Activated CD4-positive, alpha-beta T cell treated with anti-CD3 and anti-CD28 coated beads, Interleukin-2, amount 10 ng/mL, durations not matched to agents 7 days and 5 days (primary cell): ENCODE results near the gene LSM7. TPM values are rescaled to one million over a fixed set of nuclear protein-coding genes. Genes with fewer than 3 reads are reported as not detected.
A peak's percentile ranks its signal among the peaks of the same experiment; 100 is the strongest.

Experiments used
- CTCF ChIA-PET: fragments of 350-600 bp; sonication (Branson Sonifier 250); formaldehyde crosslinking; loops from one replicate; lab custom pipeline; 2021; ENCODE audit warnings: antibody characterized with exemption; lab: Charles Lee
- POLR2A ChIA-PET: fragments of 350-600 bp; sonication (Branson Sonifier 250); formaldehyde crosslinking; loops from one replicate; lab custom pipeline; 2021; ENCODE audit warnings: antibody characterized with exemption; lab: Charles Lee
- DNase-seq: peaks from one replicate; pipeline ENCODE4 v3.0.0-alpha.2; 2020
- H3K27ac Mint-ChIP-seq: one replicate; pipeline ENCODE4 v1.8.0; 2021; ENCODE audit warnings: mild to moderate bottlenecking, moderate library complexity, mixed read lengths
- H3K27me3 Mint-ChIP-seq: one replicate; pipeline ENCODE4 v1.8.0; 2021; ENCODE audit warnings: mixed read lengths
- H3K36me3 Mint-ChIP-seq: one replicate; pipeline ENCODE4 v1.8.0; 2021; ENCODE audit warnings: low read depth, mixed read lengths
- H3K4me1 Mint-ChIP-seq: one replicate; pipeline ENCODE4 v1.8.0; 2021; ENCODE audit warnings: mixed read lengths
- H3K4me3 Mint-ChIP-seq: one replicate; pipeline ENCODE4 v1.8.0; 2021; ENCODE audit warnings: mild to moderate bottlenecking, moderate library complexity, mixed read lengths
- H3K9me3 Mint-ChIP-seq: one replicate; pipeline ENCODE4 v1.8.0; 2021; ENCODE audit warnings: mixed read lengths
- total RNA-seq, 2 experiments: library from RNA; stranded (reverse); gene quantifications; one replicate each; pipeline ENCODE4 v1.2.3, GENCODE V29; 2021

The LSM7 gene
- total RNA-seq, 2 experiments from 2014 or later, result 105 to 114 TPM

DNA sequence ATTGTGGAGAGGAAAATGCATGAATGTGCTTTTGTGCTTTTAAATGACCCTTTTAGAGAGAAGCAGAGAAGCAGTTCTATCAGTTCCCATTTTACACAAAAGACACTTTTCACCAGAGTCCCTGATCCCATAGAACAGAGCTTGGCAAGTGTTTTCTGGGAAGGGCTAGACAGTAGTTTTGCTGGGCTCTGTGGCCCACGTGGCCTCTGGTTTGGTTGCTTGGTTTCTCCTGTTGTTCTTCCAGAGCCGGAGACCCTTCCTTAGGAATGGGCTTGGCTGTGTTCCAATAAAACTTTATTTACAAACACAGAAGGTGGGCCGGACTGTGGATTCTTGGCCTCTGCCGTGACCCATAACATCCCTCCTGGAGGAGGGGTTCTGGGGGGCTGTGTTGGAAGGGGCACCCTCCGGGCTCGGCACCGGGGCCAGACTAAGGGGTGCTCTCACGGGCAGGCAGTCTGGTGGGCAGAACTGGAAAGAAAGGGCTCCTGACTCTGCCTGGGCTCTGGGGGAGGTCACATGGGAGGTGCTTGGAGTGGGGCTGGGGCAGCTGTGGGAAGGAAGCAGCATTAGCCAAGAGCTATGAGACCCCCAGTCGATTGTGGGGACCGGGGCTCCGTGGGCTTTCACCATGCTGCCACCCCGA is 3.3 kb upstream of the LSM7 start:
- H3K36me3 Mint-ChIP-seq, result peaks cover 22% of the 10 kb centered on the region
- H3K27me3 Mint-ChIP-seq, result no peaks in the 10 kb centered on the region
- H3K4me1 Mint-ChIP-seq, result peaks cover 55% of the 10 kb centered on the region
- peak overlapping the region; percentile 45 for H3K4me3 Mint-ChIP-seq
- H3K27ac Mint-ChIP-seq, result peak overlapping the region; percentile 93
- CTCF ChIA-PET, result interaction anchor here (2.1 kb wide), 1 partner anchor 43 kb away, joined by 6 read pairs; no protein-coding TSS in a partner anchor
- POLR2A ChIA-PET, result interaction anchor here (0.5 kb wide), 1 partner anchor 62 kb away, joined by 4 read pairs; no protein-coding TSS in a partner anchor
- peaks cover 8% of the 10 kb centered on the region for H3K9me3 Mint-ChIP-seq
- no peak for DNase-seq

DNA sequence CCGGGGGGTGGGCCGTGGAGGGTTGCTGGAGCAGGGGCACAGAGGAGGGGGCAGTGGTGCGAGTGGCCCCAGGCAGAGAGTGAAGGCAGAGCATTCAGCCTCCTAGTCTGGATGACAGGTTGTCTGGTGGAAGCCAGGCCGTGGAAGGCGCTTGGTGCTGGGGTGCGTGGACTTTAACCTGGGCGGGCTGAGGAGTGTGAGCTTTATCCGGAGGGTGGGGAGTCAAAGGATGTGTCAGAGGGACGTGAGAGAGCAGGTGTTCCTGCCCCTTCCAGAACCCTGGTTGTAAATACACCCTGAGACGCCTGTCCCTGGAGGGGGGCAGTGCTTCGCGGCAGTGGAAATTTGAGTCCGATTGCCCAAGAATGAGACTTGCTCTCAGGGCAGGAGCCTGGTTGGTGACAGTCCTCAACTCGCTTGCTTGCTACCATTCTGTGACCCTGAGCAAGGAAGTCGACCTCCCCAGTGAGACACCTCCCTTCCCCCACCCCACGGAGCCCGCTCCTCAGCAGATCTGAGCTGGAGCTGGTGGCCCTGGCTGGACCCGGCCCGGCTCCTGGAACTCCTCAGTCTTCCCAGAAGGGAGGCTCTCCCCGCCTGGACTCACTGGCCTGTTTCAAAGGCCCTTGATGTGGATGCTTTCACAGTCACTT is 2.4 kb upstream of the LSM7 start:
- Mint-ChIP-seq H3K27me3 (no peaks in the 10 kb centered on the region), H3K4me1 (peaks cover 62% of the 10 kb centered on the region), H3K4me3 (peak overlapping the region; percentile 47)

DNA sequence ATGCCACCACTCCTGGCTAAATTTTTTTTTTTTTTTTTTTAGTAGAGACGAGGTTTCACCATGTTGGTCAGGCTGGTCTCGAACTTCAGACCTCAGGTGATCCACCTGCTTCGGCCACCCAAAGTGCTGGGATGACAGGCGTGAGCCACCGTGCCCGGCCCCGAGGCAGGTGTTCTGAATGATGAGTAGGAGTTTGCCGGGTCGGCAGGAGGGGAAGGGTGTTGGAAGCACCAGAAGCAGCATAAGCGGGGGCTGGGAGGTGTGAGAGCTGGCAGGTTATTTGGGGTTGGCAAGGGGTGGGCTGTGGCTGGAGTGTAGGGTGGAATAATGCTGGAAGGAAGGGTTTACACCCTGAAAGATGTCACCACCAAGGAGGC is 1.9 kb upstream of the LSM7 start:
- H3K4me1 Mint-ChIP-seq, result peaks cover 65% of the 10 kb centered on the region
- CTCF ChIA-PET, result no interaction called here

More for the DNA sequence above, 2.4 kb upstream of the LSM7 start:
- H3K36me3 Mint-ChIP-seq, result peaks cover 22% of the 10 kb centered on the region
- peak overlapping the region; percentile 93 for H3K27ac Mint-ChIP-seq
- H3K9me3 Mint-ChIP-seq, result peaks cover 2% of the 10 kb centered on the region
- ChIA-PET POLR2A (no interaction called here), CTCF (no interaction called here)
- no peak for DNase-seq

DNA sequence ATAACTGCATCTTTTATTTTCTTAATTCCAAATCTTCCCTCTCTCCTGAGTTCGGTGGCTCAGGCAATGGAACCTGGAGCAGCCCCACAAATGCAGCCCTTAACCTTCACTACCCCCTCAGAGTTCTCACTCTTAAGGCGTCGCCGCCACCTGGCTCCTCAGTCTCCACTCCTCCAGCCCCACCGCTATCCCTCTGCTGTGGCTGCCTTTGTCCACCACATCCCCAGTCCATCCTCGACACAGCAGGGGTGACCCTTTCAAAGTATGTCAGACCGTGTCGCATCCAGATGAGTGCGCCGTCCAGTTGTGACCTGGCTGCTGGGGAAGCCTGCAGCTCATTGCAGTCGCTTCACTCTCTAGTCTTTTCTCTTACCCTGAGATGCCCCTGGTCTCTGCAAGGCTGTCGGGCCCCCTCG is 1.1 kb upstream of the LSM7 start:
- H3K4me3 Mint-ChIP-seq, result peak overlapping the region; percentile 99
- H3K9me3 Mint-ChIP-seq, result no peaks in the 10 kb centered on the region
- ChIA-PET POLR2A (interaction anchor here (0.7 kb wide), 1 partner anchor 60 kb away, joined by 3 read pairs; no protein-coding TSS in a partner anchor), CTCF (interaction anchor here (0.7 kb wide), 1 partner anchor 1849 kb away, joined by 3 read pairs; no protein-coding TSS in a partner anchor)
- no peak for DNase-seq
- no peaks in the 10 kb centered on the region for H3K27me3 Mint-ChIP-seq
- H3K27ac Mint-ChIP-seq, result peak overlapping the region; percentile 89
- H3K4me1 Mint-ChIP-seq, result peaks cover 66% of the 10 kb centered on the region
- peaks cover 24% of the 10 kb centered on the region for H3K36me3 Mint-ChIP-seq

More for the DNA sequence above, 1.9 kb upstream of the LSM7 start:
- Mint-ChIP-seq H3K27ac (peak overlapping the region; percentile 73), H3K27me3 (no peaks in the 10 kb centered on the region), H3K36me3 (peaks cover 23% of the 10 kb centered on the region), H3K9me3 (no peaks in the 10 kb centered on the region), H3K4me3 (peak overlapping the region; percentile 47)
- DNase-seq, result no peak
- POLR2A ChIA-PET, result interaction anchor here (0.7 kb wide), 1 partner anchor 60 kb away, joined by 3 read pairs; no protein-coding TSS in a partner anchor

DNA sequence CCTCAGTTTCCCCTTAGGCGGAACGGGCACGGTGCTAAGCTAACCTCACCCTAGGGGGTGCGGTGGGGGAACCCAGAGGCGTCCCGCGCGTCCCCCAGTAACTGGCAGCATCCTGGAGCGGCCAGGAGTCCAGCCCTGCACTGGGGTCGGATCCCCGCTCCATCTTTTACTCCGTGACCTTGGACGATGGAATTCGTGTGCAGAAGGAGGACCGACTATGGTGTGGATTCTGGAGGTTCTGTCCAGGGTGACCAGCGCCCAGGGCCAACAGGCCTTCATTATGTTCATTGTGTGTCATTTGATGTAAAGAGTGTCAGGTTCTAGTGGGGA is 728 bp upstream of the LSM7 start:
- H3K36me3 Mint-ChIP-seq, result peaks cover 24% of the 10 kb centered on the region
- ChIA-PET CTCF (no interaction called here), POLR2A (no interaction called here)
- peaks cover 66% of the 10 kb centered on the region for H3K4me1 Mint-ChIP-seq
- H3K9me3 Mint-ChIP-seq, result no peaks in the 10 kb centered on the region
- H3K4me3 Mint-ChIP-seq, result peak overlapping the region; percentile 99
- no peaks in the 10 kb centered on the region for H3K27me3 Mint-ChIP-seq
- no peak for DNase-seq
- peak overlapping the region; percentile 89 for H3K27ac Mint-ChIP-seq

DNA sequence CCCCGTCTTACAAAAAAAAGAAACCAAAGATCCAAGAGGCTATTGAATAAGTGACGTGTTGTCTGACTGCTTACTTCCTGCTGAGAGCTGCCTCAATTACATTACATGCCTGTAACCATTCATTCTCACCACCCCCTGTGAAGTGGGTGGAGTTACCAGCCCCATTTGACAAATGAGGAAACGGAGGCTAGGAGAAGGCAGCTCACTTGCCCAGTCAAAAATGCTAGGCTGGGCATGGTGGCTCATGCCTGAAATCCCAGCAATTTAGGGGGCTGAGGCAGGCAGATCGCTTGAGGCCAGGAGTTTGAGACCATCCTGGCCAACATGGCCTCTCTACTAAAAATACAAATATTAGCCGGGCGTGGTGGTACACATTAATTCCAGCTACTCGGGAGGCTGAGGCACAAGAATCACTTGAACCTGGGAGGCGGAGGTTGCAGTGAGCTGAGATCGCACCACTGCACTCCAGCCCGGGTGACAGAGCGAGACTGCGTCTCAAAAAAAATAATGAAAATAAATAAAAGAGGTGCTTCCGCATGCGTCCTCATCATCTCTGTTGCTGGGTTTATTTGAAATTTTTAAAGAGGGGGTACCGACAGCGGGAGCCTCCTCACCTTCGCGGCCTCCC is 499 bp downstream of the LSM7 start:
- CTCF ChIA-PET, result interaction anchor here (0.5 to 1.2 kb wide), 5 partner anchors 14 to 172 kb away, joined by 3 to 4 read pairs (median 3); no protein-coding TSS in a partner anchor
- Mint-ChIP-seq H3K9me3 (no peaks in the 10 kb centered on the region), H3K36me3 (peaks cover 25% of the 10 kb centered on the region), H3K27ac (peak overlapping the region; percentile 99), H3K27me3 (no peaks in the 10 kb centered on the region), H3K4me1 (peaks cover 62% of the 10 kb centered on the region), H3K4me3 (peak overlapping the region; percentile 99)
- POLR2A ChIA-PET, result interaction anchor here (0.7 kb wide), 1 partner anchor 42 kb away, joined by 4 read pairs; no protein-coding TSS in a partner anchor
- DNase-seq, result peak; percentile 80

DNA sequence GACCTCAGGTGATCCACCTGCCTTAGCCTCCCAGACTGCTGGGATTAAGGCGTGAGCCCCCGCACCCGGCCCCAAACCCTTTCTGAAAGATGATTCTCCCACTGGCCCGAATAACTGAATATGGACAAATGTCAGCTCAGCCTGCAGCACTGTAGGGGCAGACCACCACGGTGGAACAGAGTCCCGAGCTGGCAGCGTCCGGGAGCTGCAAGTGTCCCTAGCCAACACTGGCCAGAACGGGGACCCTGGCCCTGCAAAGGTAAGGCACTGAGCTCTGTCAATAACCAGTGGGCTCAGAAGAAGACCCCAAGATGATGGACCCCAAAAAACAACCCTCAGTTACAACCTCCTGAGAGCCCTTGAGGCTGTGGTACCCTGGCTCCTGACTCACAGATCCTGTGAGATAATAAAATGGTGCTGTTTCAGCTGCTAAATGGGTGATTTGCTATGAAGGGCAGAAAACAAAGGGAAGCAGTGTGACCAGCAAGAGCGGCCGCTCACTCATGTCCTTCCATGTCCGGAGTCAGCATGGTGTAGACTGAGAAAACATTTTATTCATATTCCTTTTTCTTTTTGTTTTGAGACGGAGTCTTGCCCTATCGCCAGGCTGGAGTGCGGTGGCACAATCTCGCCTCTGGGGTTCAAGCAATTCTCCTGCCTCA is 1.6 kb downstream of the LSM7 start:
- H3K36me3 Mint-ChIP-seq, result peaks cover 26% of the 10 kb centered on the region
- peak overlapping the region; percentile 99 for H3K27ac Mint-ChIP-seq
- DNase-seq, result no peak
- H3K9me3 Mint-ChIP-seq, result no peaks in the 10 kb centered on the region
- peak overlapping the region; percentile 99 for H3K4me3 Mint-ChIP-seq
- no peaks in the 10 kb centered on the region for H3K27me3 Mint-ChIP-seq
- H3K4me1 Mint-ChIP-seq, result peaks cover 53% of the 10 kb centered on the region
- ChIA-PET POLR2A (interaction anchor here (0.6 kb wide), 1 partner anchor 283 kb away, joined by 3 read pairs; no protein-coding TSS in a partner anchor), CTCF (interaction anchor here (0.9 to 1.2 kb wide), 2 partner anchors 15 to 38 kb away, joined by 4 read pairs; no protein-coding TSS in a partner anchor)

DNA sequence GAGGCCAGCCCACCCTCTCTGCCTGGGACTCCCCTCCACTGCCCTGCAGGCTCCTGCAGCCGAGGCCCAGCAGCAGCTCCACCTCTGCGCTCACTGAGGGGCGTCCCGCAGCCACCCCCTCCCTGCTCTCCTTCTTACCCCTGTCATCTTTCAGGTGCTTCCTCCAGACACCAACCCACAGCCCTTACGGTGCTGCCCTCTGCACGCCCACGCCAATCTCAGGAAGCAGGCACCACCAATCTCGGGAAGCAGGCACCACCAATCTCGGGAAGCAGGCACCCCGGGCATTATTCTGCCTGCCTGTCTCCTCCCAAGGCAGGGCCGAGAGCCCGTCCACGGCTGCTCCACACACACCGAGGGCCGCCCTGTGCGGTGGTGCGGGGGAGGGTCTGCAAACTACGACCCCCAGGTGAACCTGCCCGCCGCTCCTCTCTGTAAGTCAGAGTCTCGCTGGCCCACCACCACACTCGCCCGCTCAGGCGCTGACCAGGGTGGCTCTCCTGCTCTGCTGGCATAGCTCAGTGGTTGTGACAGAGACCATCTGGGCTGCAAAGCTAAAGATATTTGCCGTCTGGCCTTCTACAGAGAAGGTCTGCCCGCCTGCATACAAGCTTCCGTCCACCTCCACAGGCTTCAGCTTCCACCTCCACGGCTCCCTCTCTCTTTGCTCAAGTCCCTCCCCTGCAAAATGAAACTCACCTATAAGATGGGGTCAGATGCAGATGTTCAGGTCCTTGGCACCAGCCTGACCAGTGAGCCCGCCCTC is 2.9 kb downstream of the LSM7 start:
- Mint-ChIP-seq H3K4me3 (peak overlapping the region; percentile 30), H3K4me1 (peaks cover 40% of the 10 kb centered on the region)
- CTCF ChIA-PET, result interaction anchor here (0.7 to 1.2 kb wide), 2 partner anchors 13 to 316 kb away, joined by 3 to 4 read pairs; no protein-coding TSS in a partner anchor

DNA sequence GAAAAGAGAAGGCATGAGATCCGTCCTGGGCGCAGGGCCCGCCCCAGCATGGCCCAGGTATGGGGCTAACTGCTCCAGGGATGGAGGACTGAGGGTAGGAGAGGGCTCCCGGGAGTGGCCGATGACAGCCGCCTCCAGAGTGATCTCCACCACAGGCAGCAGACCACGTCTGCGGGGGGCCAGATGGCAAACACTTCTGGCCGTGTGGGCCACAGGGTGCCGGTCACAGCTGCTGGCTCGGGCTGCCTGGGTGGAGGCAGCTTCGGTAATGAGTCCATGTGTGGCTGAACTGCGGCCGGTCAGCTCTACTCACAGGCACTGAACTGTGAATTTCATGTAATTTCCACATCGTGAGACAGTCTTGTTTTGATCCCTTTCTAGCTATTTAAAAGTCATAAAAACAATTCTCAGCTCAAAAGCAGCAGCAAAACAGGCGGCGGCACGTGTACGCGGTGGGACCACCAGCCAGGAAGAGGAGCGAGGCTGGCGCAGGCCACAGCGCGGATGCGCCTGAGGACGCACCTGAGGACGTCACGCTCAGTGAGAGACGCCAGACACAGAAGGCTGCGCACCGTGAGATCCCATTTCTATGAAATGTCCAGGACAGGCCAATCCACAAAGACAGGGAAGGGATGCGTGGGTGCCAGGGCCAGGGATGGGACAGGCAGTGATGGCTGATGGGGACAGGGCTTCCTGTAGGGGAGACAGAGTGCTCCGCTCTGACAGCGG is 4.0 kb downstream of the LSM7 start:
- no peak for DNase-seq
- Mint-ChIP-seq H3K4me1 (peaks cover 31% of the 10 kb centered on the region), H3K27ac (no peak overlapping the region), H3K36me3 (peaks cover 21% of the 10 kb centered on the region), H3K9me3 (no peaks in the 10 kb centered on the region), H3K4me3 (no peak overlapping the region), H3K27me3 (no peaks in the 10 kb centered on the region)
- ChIA-PET POLR2A (no interaction called here), CTCF (interaction anchor here (1.3 kb wide), 1 partner anchor 516 kb away, joined by 3 read pairs; the partner anchor contains the start of gene ZNF555)

More for the DNA sequence above, 2.9 kb downstream of the LSM7 start:
- no peak for DNase-seq
- H3K36me3 Mint-ChIP-seq, result peaks cover 26% of the 10 kb centered on the region
- no peaks in the 10 kb centered on the region for H3K27me3 Mint-ChIP-seq
- POLR2A ChIA-PET, result no interaction called here
- no peaks in the 10 kb centered on the region for H3K9me3 Mint-ChIP-seq
- peak overlapping the region; percentile 68 for H3K27ac Mint-ChIP-seq

DNA sequence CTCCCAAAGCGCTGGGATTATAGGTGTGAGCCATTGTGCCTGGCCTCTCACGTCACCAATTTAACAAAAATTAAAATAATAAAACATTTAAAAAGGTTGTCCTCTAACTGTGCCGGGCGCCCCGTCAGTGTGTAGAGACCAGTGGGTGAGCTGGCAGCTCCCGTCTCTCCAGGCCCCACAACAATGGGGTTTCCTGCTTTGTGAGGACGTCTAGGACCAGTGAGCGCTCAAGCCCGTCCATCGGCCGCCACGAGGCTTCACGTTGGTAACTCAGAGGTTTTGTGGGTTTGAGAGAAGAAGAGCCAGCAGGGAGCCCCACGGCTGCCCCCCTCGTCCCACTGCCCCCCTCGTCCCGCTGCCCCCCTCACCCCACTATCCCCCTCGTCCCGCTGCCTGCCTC is 4.7 kb downstream of the LSM7 start:
- Mint-ChIP-seq H3K36me3 (peaks cover 20% of the 10 kb centered on the region), H3K27ac (no peak overlapping the region), H3K9me3 (no peaks in the 10 kb centered on the region), H3K4me1 (peaks cover 27% of the 10 kb centered on the region), H3K4me3 (no peak overlapping the region), H3K27me3 (no peaks in the 10 kb centered on the region)
- DNase-seq, result no peak
- ChIA-PET CTCF (interaction anchor here (1.3 kb wide), 1 partner anchor 517 kb away, joined by 3 read pairs; the partner anchor contains the start of gene ZNF555), POLR2A (no interaction called here)

DNA sequence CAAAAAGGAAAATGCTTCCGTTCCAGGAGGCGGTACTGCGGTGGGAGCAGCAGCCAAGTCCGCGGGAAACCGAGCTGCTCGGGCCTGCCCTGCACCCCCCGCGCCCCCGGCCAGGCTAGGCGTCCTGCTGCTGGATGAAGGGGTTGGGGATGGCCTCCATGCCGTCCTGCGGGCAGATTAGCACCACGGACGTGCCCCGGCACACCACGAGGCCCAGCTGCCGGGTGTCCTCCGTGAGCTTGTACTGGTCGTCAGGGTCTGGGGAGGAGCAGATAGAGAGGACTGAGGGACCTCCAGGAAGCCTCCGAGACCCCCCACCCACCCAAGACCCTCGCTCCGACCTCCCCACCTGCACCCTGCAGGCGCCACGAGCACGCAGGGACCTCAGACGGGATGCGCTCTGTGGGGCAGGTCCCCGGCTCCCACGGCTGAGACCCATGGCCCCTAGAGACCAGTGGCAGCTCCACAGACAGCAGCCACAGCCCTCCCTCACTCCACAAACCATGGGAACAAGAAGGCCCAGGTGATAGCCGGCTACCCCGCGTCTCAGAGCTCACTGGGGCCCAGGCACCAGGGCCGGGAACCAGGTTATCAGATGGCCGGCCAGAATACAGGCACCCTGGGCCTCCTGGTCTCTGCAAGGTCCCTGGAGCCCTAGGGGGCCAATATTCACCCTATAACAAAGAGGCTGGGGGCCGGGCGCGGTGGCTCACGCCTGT is 6.7 kb downstream of the LSM7 start:
- Mint-ChIP-seq H3K9me3 (no peaks in the 10 kb centered on the region), H3K36me3 (peaks cover 12% of the 10 kb centered on the region), H3K27ac (no peak overlapping the region), H3K4me1 (peaks cover 15% of the 10 kb centered on the region), H3K27me3 (no peaks in the 10 kb centered on the region), H3K4me3 (no peak overlapping the region)
- DNase-seq, result no peak
- CTCF ChIA-PET, result interaction anchor here (0.6 to 2.5 kb wide), 2 partner anchors 48 to 885 kb away, joined by 3 to 5 read pairs; no protein-coding TSS in a partner anchor
- POLR2A ChIA-PET, result no interaction called here
